HFFc6 (cell line): Measurements from ENCODE around the gene ERG. TPM values are rescaled to one million over a fixed set of nuclear protein-coding genes. Genes with fewer than 3 reads are reported as not detected.

ENCODE experiments used
- DNase-seq: peaks from one replicate; pipeline ENCODE4 v3.0.0-alpha.2; 2018
- H3K27ac Mint-ChIP-seq: 2 replicates; pipeline ENCODE4 v1.8.0; 2020; ENCODE audit warnings: mild to moderate bottlenecking, mixed read lengths
- H3K27me3 Mint-ChIP-seq: 2 replicates; pipeline ENCODE4 v1.8.0; 2021; ENCODE audit warnings: mild to moderate bottlenecking, moderate library complexity, mixed read lengths; ENCODE audit not compliant: insufficient read depth
- H3K36me3 Mint-ChIP-seq: 2 replicates; pipeline ENCODE4 v1.8.0; 2021; ENCODE audit warnings: low read depth, mixed read lengths
- H3K4me1 Mint-ChIP-seq: 2 replicates; pipeline ENCODE4 v1.8.0; 2020; ENCODE audit warnings: low read depth, mixed read lengths
- H3K4me3 Mint-ChIP-seq: 2 replicates; pipeline ENCODE4 v1.8.0; 2020; ENCODE audit warnings: mild to moderate bottlenecking, moderate library complexity, mixed read lengths
- H3K9me3 Mint-ChIP-seq: 2 replicates; pipeline ENCODE4 v1.8.0; 2020; ENCODE audit warnings: mild to moderate bottlenecking, mixed read lengths
- CTCF ChIP-seq: fragments of 200-600 bp; sonication (generic); IDR thresholded peaks from 2 replicates; pipeline ENCODE4 v1.5.0; 2021; ENCODE audit warnings: antibody characterized with exemption, mild to moderate bottlenecking
- total RNA-seq, 6 experiments: library from RNA; stranded (reverse); fragmentation: NEBNext Ultra II Directional; extraction: Animal tissue kit (Norgen Biotek cat#: 25700); gene quantifications; 2 replicates in 1 of 6; 3 replicates in 5 of 6; pipeline ENCODE4 v1.2.3, GENCODE V29; 2021

ERG gene
- total RNA-seq, 6 experiments from 2014 or later = not detected

- Mint-ChIP-seq H3K27me3 (peaks cover 10% of the 10 kb centered on the region), H3K4me3 (no peak overlapping the region), H3K27ac (no peak overlapping the region), H3K4me1 (peaks cover 11% of the 10 kb centered on the region), H3K9me3 (no peaks in the 10 kb centered on the region), H3K36me3 (no peaks in the 10 kb centered on the region)
- no peak for TF ChIP-seq CTCF
- no peak for DNase-seq
Observed at GRCh38 chr21:38493549-38494250, 4.6 kb downstream of the ERG start.

GRCh38 chr21:38492007-38492406 lies 6.3 kb downstream of the ERG start:
- DNase-seq = no peak
- Mint-ChIP-seq H3K27me3 (peaks cover 4% of the 10 kb centered on the region; the same call in 1 of the 2 replicates), H3K4me1 (peaks cover 11% of the 10 kb centered on the region), H3K36me3 (no peaks in the 10 kb centered on the region), H3K4me3 (no peak overlapping the region), H3K9me3 (no peaks in the 10 kb centered on the region), H3K27ac (no peak overlapping the region)
- TF ChIP-seq CTCF = no peak

GRCh38 chr21:38491536-38491935 lies 6.7 kb downstream of the ERG start:
- no peak for TF ChIP-seq CTCF
- Mint-ChIP-seq H3K4me1 (peaks cover 16% of the 10 kb centered on the region), H3K4me3 (no peak overlapping the region), H3K27ac (no peak overlapping the region), H3K36me3 (no peaks in the 10 kb centered on the region), H3K9me3 (no peaks in the 10 kb centered on the region), H3K27me3 (peaks cover 4% of the 10 kb centered on the region; the same call in 1 of the 2 replicates)
- DNase-seq = no peak

- DNase-seq = no peak
- Mint-ChIP-seq H3K27ac (no peak overlapping the region), H3K36me3 (no peaks in the 10 kb centered on the region), H3K4me1 (peaks cover 22% of the 10 kb centered on the region), H3K9me3 (no peaks in the 10 kb centered on the region), H3K27me3 (peaks cover 4% of the 10 kb centered on the region; the same call in 1 of the 2 replicates), H3K4me3 (no peak overlapping the region)
- no peak for TF ChIP-seq CTCF
Observed at GRCh38 chr21:38490411-38491020, 7.8 kb downstream of the ERG start.

GRCh38 chr21:38489729-38490128 lies 8.5 kb downstream of the ERG start:
- Mint-ChIP-seq H3K4me3 (no peak overlapping the region), H3K9me3 (no peaks in the 10 kb centered on the region), H3K4me1 (peaks cover 17% of the 10 kb centered on the region), H3K27ac (no peak overlapping the region), H3K27me3 (peaks cover 4% of the 10 kb centered on the region; the same call in 1 of the 2 replicates), H3K36me3 (no peaks in the 10 kb centered on the region)
- no peak for TF ChIP-seq CTCF
- DNase-seq = no peak
